A549 (cell line): ENCODE measurements around the gene B3GNT7. TPM values are rescaled to one million over a fixed set of nuclear protein-coding genes. Genes with fewer than 3 reads are reported as not detected.

ENCODE experiments used
- BHLHE40 ChIP-seq: IDR thresholded peaks from 2 replicates; pipeline ENCODE4 v1.6.1; 2012; ENCODE audit warnings: low read depth, low read length, inconsistent platforms
- CBX2 ChIP-seq: fragments of 200-600 bp; sonication (generic); IDR thresholded peaks from 2 replicates; pipeline ENCODE4 v1.6.1; 2016; ENCODE audit warnings: low read depth, mild to moderate bottlenecking, borderline replicate concordance
- CEBPB ChIP-seq, 2 experiments: fragments of >200 bp in 1 of 2; sonication (Bioruptor Twin) in 1 of 2; formaldehyde crosslinking in 1 of 2; IDR thresholded peaks; 2 replicates each; pipeline ENCODE4 v1.6.1; 2012 to 2016
- CHD4 ChIP-seq: fragments of 200-600 bp; sonication (generic); IDR thresholded peaks from 2 replicates; pipeline ENCODE4 v1.6.1; 2016; ENCODE audit warnings: antibody characterized with exemption, mild to moderate bottlenecking, borderline replicate concordance
- CTCF ChIP-seq: fragments of >200 bp; sonication (Bioruptor Twin); formaldehyde crosslinking; IDR thresholded peaks from 3 replicates; pipeline ENCODE4 v1.5.1; 2016
- EHF ChIP-seq: fragments of 250-450 bp; sonication (Bioruptor Pico); IDR thresholded peaks from 2 replicates; pipeline ENCODE4 v1.5.0; 2020; ENCODE audit warnings: mild to moderate bottlenecking
- EHMT2 ChIP-seq: fragments of 200-600 bp; sonication (generic); IDR thresholded peaks from 2 replicates; pipeline ENCODE4 v1.6.1; 2016; ENCODE audit warnings: antibody characterized with exemption, low read depth, mild to moderate bottlenecking, moderate library complexity
- EP300 ChIP-seq, 2 experiments: fragments of >200 bp; sonication (Bioruptor Twin); formaldehyde crosslinking; IDR thresholded peaks; 2 replicates in 1 of 2; 3 replicates in 1 of 2; pipeline ENCODE4 v1.6.1; 2016 to 2017
- FOSB ChIP-seq: fragments of 250-450 bp; sonication (Bioruptor Pico); IDR thresholded peaks from 2 replicates; pipeline ENCODE4 v1.5.0; 2020; ENCODE audit warnings: mild to moderate bottlenecking, moderate library complexity
- FOSL2 ChIP-seq, 2 experiments: fragments of 450-650 bp in 1 of 2; fragments of >200 bp in 1 of 2; sonication (Bioruptor Twin) in 1 of 2; formaldehyde crosslinking; IDR thresholded peaks; 2 replicates each; pipeline versions ENCODE4 v1.5.0 to v1.6.1; 2016 to 2020; ENCODE audit warnings: mild to moderate bottlenecking in 1 of 2, moderate library complexity in 1 of 2
- FOXS1 ChIP-seq: fragments of 250-450 bp; sonication (Bioruptor Pico); IDR thresholded peaks from 2 replicates; pipeline ENCODE4 v1.5.0; 2020; ENCODE audit warnings: mild to moderate bottlenecking, moderate library complexity
- GATA3 ChIP-seq: IDR thresholded peaks from 2 replicates; pipeline ENCODE4 v1.6.1; 2012; ENCODE audit warnings: borderline replicate concordance
- HES2 ChIP-seq: fragments of >200 bp; sonication (Bioruptor Twin); formaldehyde crosslinking; IDR thresholded peaks from 2 replicates; pipeline ENCODE4 v1.6.1; 2016
- HEYL ChIP-seq: fragments of 250-450 bp; sonication (Bioruptor Pico); IDR thresholded peaks from 2 replicates; pipeline ENCODE4 v1.8.0; 2021; ENCODE audit warnings: mild to moderate bottlenecking, moderate library complexity
- HOXA7 ChIP-seq: fragments of 250-450 bp; sonication (Bioruptor Pico); IDR thresholded peaks from 2 replicates; pipeline ENCODE4 v1.5.0; 2020; ENCODE audit warnings: mild to moderate bottlenecking, moderate library complexity
- HOXB5 ChIP-seq: fragments of 250-450 bp; sonication (Bioruptor Pico); IDR thresholded peaks from 2 replicates; pipeline ENCODE4 v1.5.0; 2020; ENCODE audit warnings: mild to moderate bottlenecking, moderate library complexity
- KDM1A ChIP-seq: fragments of 200-600 bp; sonication (generic); IDR thresholded peaks from 2 replicates; pipeline ENCODE4 v1.6.1; 2016; ENCODE audit warnings: low read depth, mild to moderate bottlenecking
- MAFK ChIP-seq: fragments of 450-650 bp; IDR thresholded peaks from 2 replicates; pipeline ENCODE4 v1.6.1; 2014; ENCODE audit not compliant: partially characterized antibody
- MAZ ChIP-seq: fragments of 150-350 bp; IDR thresholded peaks from 2 replicates; pipeline ENCODE4 v1.6.1; 2014; ENCODE audit warnings: antibody characterized with exemption, low read depth, low read length, borderline replicate concordance
- NPAS2 ChIP-seq: fragments of 250-450 bp; sonication (Bioruptor Pico); IDR thresholded peaks from 2 replicates; pipeline ENCODE4 v1.8.0; 2022; ENCODE audit warnings: mild to moderate bottlenecking, moderate library complexity, borderline replicate concordance
- RAD21 ChIP-seq, 2 experiments: fragments of >200 bp in 1 of 2; sonication (Bioruptor Twin) in 1 of 2; formaldehyde crosslinking in 1 of 2; IDR thresholded peaks in 1 of 2; conservative IDR thresholded peaks in 1 of 2; 2 replicates in 1 of 2; 3 replicates in 1 of 2; pipeline ENCODE4 v1.6.1; 2012 to 2018; ENCODE audit warnings: inconsistent platforms in 1 of 2
- RARB ChIP-seq: fragments of 250-450 bp; sonication (Bioruptor Pico); IDR thresholded peaks from 2 replicates; pipeline ENCODE4 v1.8.0; 2021; ENCODE audit warnings: mild to moderate bottlenecking, moderate library complexity
- RFX5 ChIP-seq: fragments of 450-650 bp; IDR thresholded peaks from 2 replicates; pipeline ENCODE4 v1.7.1; 2014; ENCODE audit warnings: antibody characterized with exemption, mild to moderate bottlenecking, moderate library complexity
- RNF2 ChIP-seq: fragments of 200-600 bp; sonication (generic); IDR thresholded peaks from 2 replicates; pipeline ENCODE4 v1.6.1; 2016; ENCODE audit warnings: low read depth, mild to moderate bottlenecking, antibody characterized with exemption, moderate library complexity, borderline replicate concordance
- SREBF2 ChIP-seq: fragments of 450-650 bp; IDR thresholded peaks from 2 replicates; pipeline ENCODE4 v1.6.1; 2014; ENCODE audit warnings: mild to moderate bottlenecking, moderate library complexity
- TP53 ChIP-seq: fragments of 250-450 bp; sonication (Bioruptor Pico); IDR thresholded peaks from 2 replicates; pipeline ENCODE4 v1.5.0; 2021; ENCODE audit warnings: mild to moderate bottlenecking, moderate library complexity
- ZNF302 ChIP-seq: fragments of 250-450 bp; sonication (Bioruptor Pico); IDR thresholded peaks from 2 replicates; pipeline ENCODE4 v1.9.0; 2021; ENCODE audit warnings: inconsistent platforms, mild to moderate bottlenecking, moderate library complexity
- ZSCAN20 ChIP-seq: fragments of 250-450 bp; sonication (Bioruptor Pico); IDR thresholded peaks from 2 replicates; pipeline ENCODE4 v1.8.0; 2022; ENCODE audit warnings: mild to moderate bottlenecking, moderate library complexity
- polyA plus RNA-seq, 4 experiments: library from polyadenylated mRNA; depleted of rRNA in 3 of 4; stranded (reverse); fragments of >200 nt; fragmentation: RNase III in 1 of 4; extraction: RNeasy Plus Mini Kit Qiagen cat#74134 plus additional on column Dnase treatment in 1 of 4; gene quantifications; 2 replicates in 3 of 4; 3 replicates in 1 of 4; pipeline ENCODE4 v1.2.3, GENCODE V29; 2011 to 2017

B3GNT7 gene
- polyA plus RNA-seq, 2 of the 4 experiments (the other 2 are of a cell fraction) = 0.48 to 0.96 TPM

GRCh38 chr2:231364961-231365810 lies 30.3 kb upstream of the B3GNT7 start (continued):
- TF ChIP-seq RFX5 = no peak
- TF ChIP-seq SREBF2 = no peak; the same call in 1 of the 2 replicates
- peak; percentile 57; the same call in 1 of the 2 replicates for TF ChIP-seq FOXS1 (CRISPR knock-in tag)
- TF ChIP-seq HEYL (CRISPR knock-in tag) = peak; percentile 96
- peak; percentile 74 for TF ChIP-seq HOXA7 (CRISPR knock-in tag)
- peak; percentile 73 for TF ChIP-seq BHLHE40
- TF ChIP-seq FOSB (CRISPR knock-in tag) = peak; percentile 67; the same call in 1 of the 2 replicates
- TF ChIP-seq CBX2 = no peak
- peak; percentile 87 for TF ChIP-seq ZNF302 (CRISPR knock-in tag)
- peak; percentile 94 for TF ChIP-seq EHF
- no peak for TF ChIP-seq HES2
- peak; percentile 96 for TF ChIP-seq HOXB5 (CRISPR knock-in tag)
- TF ChIP-seq NPAS2 (CRISPR knock-in tag) = peak; percentile 82
- no peak for TF ChIP-seq EHMT2
- peak; percentile 97 for TF ChIP-seq TP53
- 0 out of 2 replicates have a peak, but pooled peaks have one; percentile 44 for TF ChIP-seq RARB (CRISPR knock-in tag)
- no peak for TF ChIP-seq MAZ
- peak in 1 of 2 experiments; percentile 22; a peak in 1 of 5 replicates for TF ChIP-seq EP300 (IDR thresholded peaks at IDR 0.05)
- peak in 1 of 2 experiments; percentile 42; a peak in 1 of 4 replicates for TF ChIP-seq CEBPB (IDR thresholded peaks at IDR 0.05)
- no peak for TF ChIP-seq KDM1A
- TF ChIP-seq MAFK = peak; percentile 95
- TF ChIP-seq RAD21 (conservative IDR thresholded peaks at IDR 0.05 in 1 of 2, IDR thresholded peaks at IDR 0.05 in 1 of 2) = no peak
- peak; percentile 59; the same call in 1 of the 2 replicates for TF ChIP-seq FOSL2 (IDR thresholded peaks at IDR 0.05)
- TF ChIP-seq FOSL2 (CRISPR knock-in tag; IDR thresholded peaks at IDR 0.05) = peak; percentile 84
- no peak for TF ChIP-seq CHD4
- no peak for TF ChIP-seq RNF2
- TF ChIP-seq GATA3 = peak; percentile 23; the same call in 1 of the 2 replicates
- TF ChIP-seq CTCF = no peak
- TF ChIP-seq ZSCAN20 (CRISPR knock-in tag) = peak; percentile 90; the same call in 1 of the 2 replicates
